ENCODE data around the gene P2RX5.

DNA sequence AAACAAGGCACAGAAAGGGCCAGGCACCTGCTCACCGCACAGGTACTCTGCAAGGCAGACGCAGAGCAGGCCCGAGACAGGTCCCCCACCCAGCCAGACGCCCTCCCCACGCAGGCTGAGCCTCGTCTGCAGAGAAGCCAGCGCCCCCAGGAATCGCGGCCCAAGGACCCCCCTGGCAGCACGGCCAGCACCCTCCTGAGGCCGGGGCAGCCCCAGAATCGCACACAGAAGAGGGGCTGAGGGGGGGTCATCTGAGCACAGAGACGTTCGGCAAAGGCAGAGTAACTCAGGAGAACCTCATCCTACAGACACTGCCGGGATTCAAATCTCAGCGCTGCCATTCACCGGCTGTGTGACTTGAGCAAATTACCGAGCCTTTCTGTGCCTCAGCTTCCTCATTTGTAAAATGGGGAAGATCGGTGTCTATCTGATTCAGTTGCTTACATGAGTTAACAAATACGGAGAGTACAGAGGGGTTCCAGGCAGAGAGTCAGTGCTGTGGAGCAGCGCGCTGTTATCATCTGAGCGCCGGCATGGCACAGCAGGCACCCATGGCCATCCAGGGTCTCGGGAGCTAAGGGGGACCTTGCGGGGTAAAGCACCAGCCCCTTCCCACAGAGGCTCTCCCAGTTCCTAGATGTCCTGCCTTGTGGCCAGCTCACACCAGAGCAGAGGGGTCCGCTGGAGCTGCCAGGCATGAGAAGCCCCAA, 17.0 kb downstream of the P2RX5 start:
- TF ChIP-seq FOXM1 (IDR thresholded peaks at IDR 0.05; ENCODE audit: borderline replicate concordance): no peak
- TF ChIP-seq LEF1 (IDR thresholded peaks at IDR 0.05; ENCODE audit: borderline replicate concordance): no peak
- no peak for TF ChIP-seq NFRKB (IDR thresholded peaks at IDR 0.05)
- no peak for TF ChIP-seq SUZ12 (IDR thresholded peaks at IDR 0.05)
- TF ChIP-seq FOXA1 (IDR thresholded peaks at IDR 0.05): no peak
- TF ChIP-seq ARNT (IDR thresholded peaks at IDR 0.05): no peak
- TF ChIP-seq BHLHE40 (IDR thresholded peaks at IDR 0.05; ENCODE audit: borderline replicate concordance): no peak

All from HEK293T (cell line).